Fibroblast of mammary gland (primary cell): ENCODE data around the gene NFE2L3.
A peak's percentile ranks its signal among the peaks of the same experiment; 100 is the strongest.

Source experiments
- DNase-seq: peaks from one replicate; pipeline ENCODE4 v3.0.0-alpha.2; 2010; ENCODE audit warnings: low read depth
- H3K4me3 ChIP-seq: 2 replicates; pipeline ENCODE4 v1.5.1; 2011; ENCODE audit warnings: low read depth, mild to moderate bottlenecking, low read length, moderate library complexity; ENCODE audit not compliant: control insufficient read depth
- CTCF ChIP-seq: conservative IDR thresholded peaks from 2 replicates; pipeline ENCODE4 v1.5.1; 2011; ENCODE audit warnings: low read depth, low read length, inconsistent platforms; ENCODE audit not compliant: control insufficient read depth, insufficient read depth

Gene NFE2L3

DNA sequence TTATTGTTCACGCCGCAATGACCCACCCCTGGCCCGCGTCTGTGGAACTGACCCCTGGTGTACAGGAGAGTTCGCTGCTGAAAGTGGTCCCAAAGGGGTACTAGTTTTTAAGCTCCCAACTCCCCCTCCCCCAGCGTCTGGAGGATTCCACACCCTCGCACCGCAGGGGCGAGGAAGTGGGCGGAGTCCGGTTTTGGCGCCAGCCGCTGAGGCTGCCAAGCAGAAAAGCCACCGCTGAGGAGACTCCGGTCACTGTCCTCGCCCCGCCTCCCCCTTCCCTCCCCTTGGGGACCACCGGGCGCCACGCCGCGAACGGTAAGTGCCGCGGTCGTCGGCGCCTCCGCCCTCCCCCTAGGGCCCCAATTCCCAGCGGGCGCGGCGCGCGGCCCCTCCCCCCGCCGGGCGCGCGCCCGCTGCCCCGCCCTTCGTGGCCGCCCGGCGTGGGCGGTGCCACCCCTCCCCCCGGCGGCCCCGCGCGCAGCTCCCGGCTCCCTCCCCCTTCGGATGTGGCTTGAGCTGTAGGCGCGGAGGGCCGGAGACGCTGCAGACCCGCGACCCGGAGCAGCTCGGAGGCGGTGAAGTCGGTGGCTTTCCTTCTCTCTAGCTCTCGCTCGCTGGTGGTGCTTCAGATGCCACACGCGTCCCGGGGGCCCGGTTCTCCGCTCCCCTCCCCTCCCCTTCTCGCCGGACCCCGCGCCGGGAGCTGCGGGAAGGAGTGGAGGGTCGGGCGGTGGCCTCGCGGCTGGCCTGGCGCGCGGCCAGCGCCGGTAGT is 49.4 kb downstream of the NFE2L3 start, which contains the start of gene CBX3:
Gene CBX3, plus strand, starts transcription at position 499 of the 772 bp plus-strand sequence. CDS start 1,254 bp downstream, outside the sequence.
- no peak for TF ChIP-seq CTCF
- DNase-seq = no peak
- peak within 1 kb of the TSS; percentile 99 for H3K4me3 ChIP-seq

DNA sequence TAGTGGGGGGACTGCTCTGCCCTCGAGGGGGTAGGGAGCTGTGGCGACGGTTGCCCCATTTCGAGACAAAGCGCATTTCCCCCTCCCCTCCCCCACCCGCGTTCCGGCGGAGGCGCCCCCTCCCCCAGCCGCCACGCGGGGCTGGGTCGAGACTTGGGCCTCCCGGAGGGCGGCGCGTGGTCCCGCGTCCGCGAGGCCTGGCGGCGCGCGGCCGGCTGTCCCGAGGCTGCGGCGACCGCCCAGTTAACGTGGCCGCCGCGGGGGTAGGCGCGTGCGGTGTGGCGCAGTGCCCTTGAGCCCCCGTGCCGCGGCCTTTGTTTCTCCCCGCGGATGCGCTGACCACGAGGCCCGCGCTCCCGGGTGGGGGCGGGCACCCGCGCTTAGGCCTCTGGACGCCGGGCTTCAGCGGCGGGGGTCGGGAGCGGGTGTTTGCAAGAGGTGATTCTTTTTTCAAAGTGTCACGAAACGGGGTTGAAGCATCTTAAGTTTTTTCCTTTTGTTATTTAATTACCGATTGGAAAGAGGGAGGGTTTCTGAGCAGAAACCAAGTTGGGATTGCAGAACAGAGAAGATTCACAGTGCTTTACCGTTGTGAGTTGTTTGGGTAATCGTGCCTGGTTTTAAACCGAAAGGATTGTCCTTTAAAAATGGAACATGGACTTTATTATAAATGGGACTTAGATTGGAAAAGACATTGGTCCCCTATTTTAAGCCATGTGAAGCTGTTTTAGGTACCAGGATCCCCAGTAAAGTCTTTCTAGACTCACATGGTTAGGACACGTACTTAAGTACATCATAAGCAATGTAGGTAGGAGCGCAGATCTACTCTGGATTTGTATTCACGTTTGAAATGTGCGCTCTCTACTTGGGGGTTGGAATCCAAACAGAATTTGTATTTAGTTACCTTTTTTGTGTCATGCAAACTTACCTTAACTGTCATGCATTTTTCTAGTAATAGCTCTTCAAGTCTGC is 50.3 kb downstream of the NFE2L3 start:
- peak; percentile 39 for DNase-seq
- H3K4me3 ChIP-seq = peak overlapping the region; percentile 74
- no peak for TF ChIP-seq CTCF

GRCh38 chr7:26203016-26203415 is 51.0 kb downstream of the NFE2L3 start:
- no peak for TF ChIP-seq CTCF
- no peak for DNase-seq
- peak overlapping the region; percentile 74 for H3K4me3 ChIP-seq

- DNase-seq = no peak
- TF ChIP-seq CTCF = no peak
- H3K4me3 ChIP-seq = no peak overlapping the region
Measured at GRCh38 chr7:26208040-26208439, 56.0 kb downstream of the NFE2L3 start.

GRCh38 chr7:26212921-26213718 is 61.1 kb downstream of the NFE2L3 start:
- no peak for TF ChIP-seq CTCF
- DNase-seq = no peak
- no peak overlapping the region for H3K4me3 ChIP-seq
